22Rv1 (cell line): ENCODE results near the gene RTKN.

Source experiments
- ZFX ChIP-seq: fragments of 450-650 bp; IDR thresholded peaks from 2 replicates; pipeline ENCODE4 v1.6.1; 2017; ENCODE audit warnings: antibody characterized with exemption, borderline replicate concordance
- TF ChIP-seq, protein P1 (sequence below): fragments of 450-650 bp; IDR thresholded peaks from 2 replicates; pipeline ENCODE4 v1.5.1; 2017; ENCODE audit warnings: mild to moderate bottlenecking

- TF ChIP-seq, protein P1, sequence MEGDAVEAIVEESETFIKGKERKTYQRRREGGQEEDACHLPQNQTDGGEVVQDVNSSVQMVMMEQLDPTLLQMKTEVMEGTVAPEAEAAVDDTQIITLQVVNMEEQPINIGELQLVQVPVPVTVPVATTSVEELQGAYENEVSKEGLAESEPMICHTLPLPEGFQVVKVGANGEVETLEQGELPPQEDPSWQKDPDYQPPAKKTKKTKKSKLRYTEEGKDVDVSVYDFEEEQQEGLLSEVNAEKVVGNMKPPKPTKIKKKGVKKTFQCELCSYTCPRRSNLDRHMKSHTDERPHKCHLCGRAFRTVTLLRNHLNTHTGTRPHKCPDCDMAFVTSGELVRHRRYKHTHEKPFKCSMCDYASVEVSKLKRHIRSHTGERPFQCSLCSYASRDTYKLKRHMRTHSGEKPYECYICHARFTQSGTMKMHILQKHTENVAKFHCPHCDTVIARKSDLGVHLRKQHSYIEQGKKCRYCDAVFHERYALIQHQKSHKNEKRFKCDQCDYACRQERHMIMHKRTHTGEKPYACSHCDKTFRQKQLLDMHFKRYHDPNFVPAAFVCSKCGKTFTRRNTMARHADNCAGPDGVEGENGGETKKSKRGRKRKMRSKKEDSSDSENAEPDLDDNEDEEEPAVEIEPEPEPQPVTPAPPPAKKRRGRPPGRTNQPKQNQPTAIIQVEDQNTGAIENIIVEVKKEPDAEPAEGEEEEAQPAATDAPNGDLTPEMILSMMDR = no peak
- no peak for TF ChIP-seq ZFX
Measured at GRCh38 chr2:74401891-74402290, 39.8 kb downstream of the RTKN start.
